HG02610 (cell line): ENCODE data around the gene MAGEL2.
A peak's percentile ranks its signal among the peaks of the same experiment; 100 is the strongest.

ENCODE experiments used
- ATAC-seq: cut with Tn5 transposase; IDR thresholded peaks from one replicate; pipeline ENCODE4 v1.9.1; 2021; ENCODE audit warnings: mild to moderate bottlenecking, moderate library complexity; ENCODE audit not compliant: unreplicated experiment

Gene MAGEL2

DNA sequence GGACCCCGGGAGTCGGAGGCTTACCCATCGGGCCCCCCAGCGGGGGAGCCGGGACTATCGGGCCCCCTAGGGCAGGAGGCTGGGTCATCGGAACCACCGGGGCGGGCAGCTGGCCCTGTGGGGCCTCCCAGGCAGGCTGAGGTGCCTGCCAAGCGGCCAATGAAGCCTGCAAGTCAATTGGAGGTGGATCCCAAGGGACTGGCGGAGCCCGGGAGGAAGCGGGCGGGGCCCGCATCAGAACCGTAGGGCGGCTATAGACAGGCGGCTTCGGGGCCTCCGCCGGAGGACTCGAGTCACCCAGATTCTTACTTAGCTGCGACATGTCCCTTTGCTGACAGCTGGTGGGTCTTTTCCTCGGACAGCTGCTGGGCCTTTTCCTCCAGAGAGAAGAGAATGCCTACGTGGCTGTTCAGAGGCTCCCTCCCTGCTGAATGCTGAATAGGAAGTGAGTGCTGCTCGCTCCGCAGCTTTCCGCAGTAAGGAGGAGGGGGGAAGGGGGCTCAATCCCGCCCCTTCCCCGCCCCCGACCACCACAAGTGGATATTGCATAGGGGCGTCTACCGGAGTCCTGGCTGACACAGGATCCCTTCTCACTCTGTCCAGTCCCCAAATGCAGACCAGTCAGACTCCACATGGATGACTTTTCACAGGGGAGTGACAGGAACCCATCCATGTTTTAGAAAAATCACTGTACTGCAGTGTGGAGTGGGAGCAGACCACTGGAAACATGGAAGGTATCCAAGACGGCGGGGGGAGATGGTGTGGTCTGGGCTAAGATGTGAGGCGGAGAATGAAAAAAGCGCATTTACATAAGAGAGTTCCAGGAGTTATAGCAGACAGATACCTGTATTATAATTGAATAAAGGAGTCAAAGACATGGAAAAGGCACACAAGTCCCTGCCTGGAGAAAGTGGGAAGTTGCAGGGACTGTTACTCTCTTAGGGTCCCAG lies at the start of gene MAGEL2:
TSS of gene MAGEL2 (minus strand) at position 447 of the 950 bp plus-strand sequence. CDS start at position 322, 125 bp downstream.
- ATAC-seq = no peak

DNA sequence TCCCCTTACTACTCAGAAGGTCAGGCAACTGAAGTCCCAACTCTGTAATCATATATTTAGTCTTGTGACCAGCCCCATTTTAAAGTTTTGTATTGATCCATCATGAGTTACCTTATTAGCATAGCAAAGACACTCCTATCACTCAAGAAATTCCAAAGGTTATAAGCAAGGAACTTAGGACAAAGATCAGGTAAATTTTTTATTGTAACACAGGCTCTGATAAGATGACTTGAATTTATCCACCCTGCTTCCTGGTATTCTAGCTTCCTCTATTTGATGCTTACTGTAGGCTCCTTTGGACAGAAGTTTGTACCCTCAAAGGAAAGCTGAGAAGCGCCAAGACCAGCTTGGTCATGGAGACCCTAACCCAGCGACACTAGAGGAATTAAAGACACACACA lies 47.6 kb upstream of the MAGEL2 start:
- no peak for ATAC-seq

DNA sequence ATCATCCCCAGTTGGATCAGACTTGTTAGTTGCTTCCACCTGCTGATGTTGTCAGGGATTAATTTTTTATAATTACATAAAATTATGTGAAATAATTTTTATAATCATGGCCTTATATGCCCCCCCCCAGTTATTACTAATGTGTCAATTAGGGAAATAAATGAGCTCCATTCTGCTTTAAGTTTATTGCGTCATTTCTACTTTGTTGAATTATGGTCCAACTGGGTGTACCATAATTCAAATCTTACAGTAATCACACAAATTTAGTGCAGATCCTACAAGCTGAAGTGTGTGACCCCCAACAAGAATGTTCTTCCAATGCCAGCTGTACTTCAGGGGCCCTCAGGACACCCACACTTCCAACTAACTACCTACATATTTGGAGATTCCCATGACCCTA lies 46.9 kb upstream of the MAGEL2 start:
- no peak for ATAC-seq

DNA sequence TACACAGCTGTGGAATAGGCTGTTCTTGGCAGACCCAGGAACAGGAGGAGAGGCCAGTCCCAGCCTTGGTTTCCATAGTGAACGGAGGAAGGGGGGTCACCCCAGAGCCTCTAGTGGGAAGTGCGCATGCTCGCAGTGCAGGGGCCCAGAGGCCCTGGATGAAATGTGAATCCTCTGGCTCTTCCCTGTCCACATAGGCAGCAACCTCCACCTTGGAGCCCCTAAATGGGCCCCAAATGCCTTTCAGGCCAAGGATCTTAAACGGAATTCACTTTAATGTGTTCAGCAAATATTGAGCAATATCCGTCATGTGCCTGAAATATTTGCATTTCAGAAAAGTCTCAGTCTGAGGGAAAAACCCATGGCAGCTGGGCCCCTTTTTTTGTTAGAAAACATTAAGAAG lies 42.8 kb upstream of the MAGEL2 start:
- no peak for ATAC-seq

DNA sequence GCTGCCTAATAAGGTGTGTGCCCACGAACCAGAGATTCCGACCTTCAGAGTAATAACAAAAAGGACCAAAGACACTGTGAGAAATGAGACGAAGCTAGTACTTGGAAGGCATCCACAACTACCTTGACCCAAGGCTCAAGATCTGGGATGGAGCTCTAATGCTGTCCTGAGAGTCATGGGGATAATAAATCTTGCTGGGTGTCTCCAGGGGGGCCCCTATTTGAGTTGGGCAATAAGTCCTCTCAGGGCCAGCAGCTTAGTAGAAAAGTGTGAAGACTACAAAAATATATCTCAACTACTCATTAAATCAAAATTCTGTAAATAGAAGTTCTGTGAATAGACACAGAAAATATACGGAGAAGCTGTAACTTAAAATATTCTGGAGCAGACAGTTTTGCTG lies 42.3 kb upstream of the MAGEL2 start:
- no peak for ATAC-seq

DNA sequence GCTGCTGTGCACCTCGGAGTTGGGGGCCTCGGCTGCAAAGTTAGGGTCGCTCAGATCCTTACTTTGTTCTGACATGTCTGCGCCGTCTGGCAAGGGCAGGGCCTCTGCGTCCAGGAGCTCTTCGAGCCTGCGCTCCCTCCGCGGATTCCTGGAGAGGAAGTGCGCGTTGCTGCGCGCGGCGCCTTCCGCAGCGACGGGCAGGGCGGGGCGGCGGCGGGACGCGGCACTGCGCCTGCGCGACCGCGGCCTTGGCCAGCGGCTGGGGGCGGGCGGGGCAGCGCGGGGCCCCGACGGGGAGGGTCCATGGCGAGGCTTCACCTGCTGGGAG lies 39.4 kb upstream of the MAGEL2 start, which contains the start of gene NDN:
TSS of gene NDN (minus strand) at position 163 of the 328 bp plus-strand sequence. CDS start at position 75, 88 bp downstream.
- ATAC-seq = no peak

DNA sequence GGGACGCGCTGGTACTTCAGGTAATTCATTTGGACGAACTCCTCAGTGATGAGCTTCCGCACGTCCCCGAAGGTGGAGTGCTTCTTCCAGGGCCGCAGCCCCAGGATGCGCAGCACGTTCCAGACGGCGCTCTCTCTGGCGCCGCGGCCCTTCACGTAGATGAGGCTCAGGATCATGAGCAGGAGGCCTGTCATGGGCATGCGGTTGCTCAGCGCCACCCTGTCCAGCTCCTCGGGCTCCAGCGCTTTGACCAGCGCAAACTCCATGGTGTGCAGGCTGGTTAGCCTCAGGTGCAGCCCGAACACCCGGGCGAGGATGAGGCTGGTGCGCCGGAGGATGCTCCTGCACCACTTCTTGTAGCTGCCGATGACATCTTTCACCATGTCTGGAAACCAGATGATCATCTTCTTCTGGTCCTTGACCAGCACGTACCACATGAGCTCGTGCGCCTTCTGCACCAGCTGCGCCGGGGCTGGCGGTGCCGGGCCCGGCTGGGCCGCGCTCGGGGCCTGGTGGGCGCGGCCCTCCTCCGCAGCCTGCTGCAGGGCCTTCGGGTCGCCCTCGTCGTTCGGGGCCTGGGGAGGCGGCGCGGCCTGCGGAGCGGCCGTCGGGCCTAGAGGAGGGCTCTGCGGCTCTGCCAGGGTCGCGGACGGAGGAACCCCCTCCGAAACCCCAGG lies 38.9 kb upstream of the MAGEL2 start:
- no peak for ATAC-seq

DNA sequence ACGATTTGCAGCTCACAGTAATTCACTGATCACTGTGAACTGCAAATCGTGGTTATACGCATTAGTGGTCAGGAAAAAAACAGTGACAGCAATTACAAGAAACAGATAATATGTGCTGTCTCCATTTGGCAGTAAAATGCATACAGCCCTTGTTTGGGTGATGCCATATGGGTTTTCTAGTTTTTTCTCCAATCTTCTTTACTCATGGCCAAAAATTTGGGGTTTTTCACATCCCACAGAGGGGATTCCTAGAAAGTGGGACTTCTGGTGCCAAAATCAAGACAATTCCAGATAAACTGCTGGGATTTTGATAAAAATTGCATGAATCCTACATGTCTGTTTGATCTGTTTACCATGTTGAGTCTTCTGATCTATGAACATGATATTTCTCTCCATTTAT lies 23.8 kb upstream of the MAGEL2 start:
- ATAC-seq = no peak

DNA sequence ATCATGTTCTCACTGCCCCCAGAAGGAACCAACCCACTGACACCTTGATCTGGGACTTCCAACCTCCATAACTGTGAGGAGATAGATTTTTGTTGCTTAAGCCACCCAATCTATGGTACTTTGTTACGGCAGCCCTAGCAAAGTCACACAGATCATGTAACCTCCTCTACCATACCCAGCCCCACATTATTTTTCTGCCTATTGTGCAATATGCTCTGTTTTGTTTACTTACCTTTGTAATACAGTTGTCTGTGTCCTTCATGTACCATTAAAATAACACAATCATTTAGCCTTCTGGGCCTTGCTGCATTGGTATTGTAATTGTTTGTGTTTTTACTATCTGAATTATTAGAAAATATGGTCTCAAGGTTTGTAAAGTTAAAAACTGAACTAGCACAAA lies 23.3 kb upstream of the MAGEL2 start:
- ATAC-seq = no peak

DNA sequence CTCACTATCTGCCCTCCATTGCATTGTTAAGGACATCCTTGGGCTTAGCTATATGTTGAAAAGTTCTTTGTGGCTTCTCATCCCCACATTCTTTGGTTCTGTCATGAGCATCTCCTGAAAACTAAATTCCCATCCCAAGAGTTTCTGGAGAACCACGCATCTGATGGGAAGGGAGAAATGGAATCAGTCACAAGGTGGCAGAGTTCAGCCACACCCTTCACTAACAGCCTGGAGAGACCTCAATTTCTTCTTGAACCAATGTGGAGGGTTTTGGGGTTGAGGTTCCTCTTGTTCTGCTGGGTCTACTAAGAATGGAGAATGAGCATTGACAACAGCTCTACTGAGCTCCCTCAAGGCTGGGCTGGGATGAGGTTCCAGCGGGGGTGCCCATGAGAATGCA lies 15.6 kb upstream of the MAGEL2 start:
- no peak for ATAC-seq

DNA sequence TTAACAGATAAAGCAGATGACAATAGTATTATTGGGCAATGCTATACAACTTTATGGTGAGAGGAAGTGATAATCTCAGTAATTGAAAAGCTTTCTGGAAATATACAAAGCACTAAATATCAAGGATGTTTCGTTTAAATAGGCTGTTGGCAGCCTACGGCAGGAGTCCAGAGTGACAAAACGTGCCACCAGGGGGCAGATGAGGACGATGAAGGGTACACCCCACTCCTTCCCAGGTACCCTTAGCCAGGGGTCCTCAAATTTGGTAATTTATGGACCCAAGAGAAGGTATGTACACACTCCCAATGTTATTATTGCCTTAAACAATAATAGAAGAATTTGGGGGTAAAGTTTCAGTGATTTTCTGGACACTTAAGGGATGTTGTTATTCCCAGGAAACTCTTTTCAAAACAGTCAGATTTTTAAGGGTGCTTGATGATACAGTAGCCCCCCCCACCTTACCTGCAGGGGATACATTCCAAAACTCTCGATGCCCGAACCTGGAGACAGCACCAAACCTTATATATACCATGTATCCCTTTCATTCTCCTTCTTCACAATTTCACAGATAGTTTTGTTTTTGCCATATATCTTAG lies 1.4 kb upstream of the MAGEL2 start:
- ATAC-seq = no peak

DNA sequence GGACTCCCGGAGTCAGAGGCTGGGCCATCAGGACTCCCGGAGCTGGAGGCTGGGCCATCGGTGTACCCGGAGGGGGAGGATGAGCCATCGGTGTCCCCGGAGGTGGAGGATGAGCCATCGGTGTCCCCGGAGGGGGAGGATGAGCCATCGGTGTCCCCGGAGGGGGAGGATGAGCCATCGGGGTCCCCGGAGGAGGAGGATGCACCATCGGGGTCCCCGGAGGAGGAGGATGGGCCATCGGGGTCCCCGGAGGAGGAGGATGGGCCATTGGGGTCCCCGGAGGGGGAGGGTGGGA lies 719 bp downstream of the MAGEL2 start:
- no peak for ATAC-seq

DNA sequence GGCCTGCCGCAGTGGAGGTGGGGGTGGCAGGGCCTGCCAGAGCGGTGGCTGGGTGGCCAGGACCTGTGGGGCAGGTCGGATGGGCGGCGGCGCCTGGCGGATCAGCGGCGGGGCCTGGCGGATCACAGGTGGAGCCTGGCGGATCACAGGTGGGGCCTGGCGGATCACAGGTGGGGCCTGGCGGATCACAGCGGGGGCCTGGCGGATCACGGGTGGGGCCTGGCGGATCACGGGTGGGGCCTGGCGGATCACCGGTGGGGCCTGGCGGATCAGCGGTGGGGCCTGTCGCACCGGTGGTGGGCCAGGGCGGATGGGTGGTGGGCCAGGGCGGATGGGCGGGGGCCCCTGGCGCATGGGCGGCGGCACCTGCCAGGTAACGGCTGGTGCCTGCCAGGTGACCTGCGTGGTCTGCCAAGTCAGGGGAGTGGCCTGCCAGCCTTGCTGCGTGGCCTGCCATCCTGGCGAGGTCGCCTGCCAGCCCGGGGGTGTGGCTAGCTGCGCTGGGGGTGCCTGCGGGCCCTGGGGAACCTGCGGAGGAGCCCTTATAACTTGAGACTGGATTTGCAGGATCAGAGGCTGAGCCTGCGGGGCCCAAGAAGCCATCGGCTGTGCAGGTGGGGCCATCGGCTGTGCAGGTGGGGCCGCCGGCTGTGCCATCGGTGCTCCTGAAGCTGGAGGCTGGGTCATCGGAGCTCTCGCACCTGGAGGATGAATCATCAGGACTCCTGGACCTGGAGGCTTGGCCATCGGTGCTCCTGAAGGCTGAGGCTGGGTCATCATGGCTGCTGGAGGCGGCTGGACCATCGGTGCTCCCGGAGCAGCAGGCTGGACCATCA lies 1.3 kb downstream of the MAGEL2 start:
- ATAC-seq = no peak

DNA sequence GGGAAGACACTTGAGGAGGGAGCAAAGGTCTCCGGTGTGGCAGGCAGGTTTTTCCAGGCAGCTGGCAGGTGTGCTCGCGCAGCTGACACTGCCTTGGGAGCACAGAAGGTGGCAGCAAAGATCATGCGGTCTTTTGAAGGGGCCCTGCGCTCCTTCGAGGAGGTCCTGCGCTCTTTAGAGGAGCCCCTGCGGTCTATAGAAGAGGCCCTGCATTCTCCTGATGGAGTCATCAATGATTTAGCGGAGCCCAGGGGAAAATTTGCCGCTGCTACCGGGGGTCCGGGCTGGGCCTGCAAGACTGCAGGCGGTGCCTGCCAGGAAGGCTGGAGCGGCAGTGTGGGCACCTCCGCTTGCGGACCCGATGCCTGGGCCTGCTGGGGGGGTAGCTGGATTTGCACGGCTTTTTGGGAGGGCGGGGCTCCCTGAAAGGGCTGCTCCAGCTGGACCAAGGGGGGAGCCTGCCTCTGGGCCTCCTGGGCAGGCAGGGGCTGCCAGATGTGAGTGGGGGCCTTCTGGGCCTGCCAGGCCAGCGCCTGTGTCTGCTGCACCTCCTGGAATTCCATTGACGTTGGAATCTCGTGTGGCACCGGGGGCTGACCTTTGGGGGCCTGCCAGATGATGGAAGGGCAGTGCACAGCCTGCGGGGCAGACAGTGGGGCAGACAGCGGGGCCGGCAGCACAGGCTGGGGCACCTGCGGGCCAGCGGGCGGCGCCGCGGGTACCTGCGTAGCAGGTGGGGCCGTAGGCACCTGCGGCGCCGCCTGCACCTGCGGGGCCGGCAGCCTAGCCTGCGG lies 2.1 kb downstream of the MAGEL2 start:
- ATAC-seq = no peak

DNA sequence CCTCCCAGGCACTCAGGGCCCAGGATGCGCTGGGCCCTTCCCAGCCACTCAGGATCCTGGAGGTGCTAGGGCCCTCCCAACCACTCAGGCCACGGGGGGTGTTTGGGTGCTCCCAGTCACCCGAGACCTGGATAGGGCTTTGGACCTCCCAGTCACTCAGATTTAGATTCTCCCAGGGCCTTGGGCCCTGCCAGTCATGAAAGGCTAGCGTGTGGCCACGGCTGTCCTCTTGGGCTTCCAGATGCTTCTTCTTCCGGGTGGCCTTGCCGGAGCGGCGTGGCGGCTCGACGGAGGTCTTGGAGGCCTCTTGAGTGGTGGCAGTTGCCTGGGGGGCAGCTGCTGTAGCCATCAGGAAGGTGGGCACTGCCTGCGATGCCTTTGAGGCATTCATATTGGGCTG lies 2.8 kb downstream of the MAGEL2 start:
- no peak for ATAC-seq

DNA sequence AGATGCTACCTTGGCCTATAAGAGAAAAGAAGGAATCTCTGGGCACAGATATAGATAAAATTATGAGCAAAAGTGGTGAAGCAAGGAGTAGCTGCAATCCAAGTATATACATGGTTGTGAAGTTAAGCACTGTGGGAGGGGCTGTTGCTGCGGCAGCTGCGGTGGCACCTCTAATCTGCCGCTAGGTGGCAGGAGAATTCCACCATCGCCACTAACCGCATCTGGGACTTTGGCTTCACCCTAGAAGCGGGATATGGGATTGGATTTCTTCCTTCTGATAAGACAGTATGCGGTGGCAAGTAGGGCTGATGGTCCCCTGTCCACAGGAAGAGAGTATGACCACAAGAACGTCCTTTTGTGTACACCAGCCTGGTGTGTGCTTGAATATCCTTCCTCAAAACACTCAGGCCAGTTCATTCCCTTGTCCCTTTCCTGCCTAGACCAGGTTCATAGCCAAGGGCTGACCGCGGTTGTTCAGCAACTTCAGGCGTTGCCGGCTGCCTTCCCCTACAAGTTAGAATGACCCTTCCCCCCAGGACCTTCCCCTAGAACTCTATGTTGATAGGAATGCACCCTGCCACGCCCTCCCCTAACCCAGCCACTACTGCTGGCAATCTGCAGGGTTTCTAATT lies 5.1 kb downstream of the MAGEL2 start:
- peak; percentile 72 for ATAC-seq

DNA sequence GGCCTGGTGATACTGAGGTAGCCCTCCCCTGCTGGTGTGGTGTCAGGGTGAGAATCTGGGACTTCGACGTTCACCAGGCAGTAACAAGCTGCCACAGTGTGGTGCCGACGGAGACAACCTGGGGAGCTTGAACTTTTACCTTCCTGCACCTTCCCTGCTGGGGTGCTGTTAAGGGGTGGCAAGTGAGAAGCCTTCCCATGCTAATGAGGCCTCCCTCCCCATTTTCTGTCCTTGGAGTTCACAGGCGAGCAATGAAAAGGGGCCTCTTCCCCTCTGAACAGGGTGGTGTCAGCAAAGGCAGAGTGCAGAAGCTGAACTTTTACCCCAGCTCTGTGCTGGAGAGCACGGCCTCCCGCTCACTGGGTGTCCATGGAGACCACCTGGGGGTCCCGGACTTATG lies 13.5 kb downstream of the MAGEL2 start:
- ATAC-seq = no peak

DNA sequence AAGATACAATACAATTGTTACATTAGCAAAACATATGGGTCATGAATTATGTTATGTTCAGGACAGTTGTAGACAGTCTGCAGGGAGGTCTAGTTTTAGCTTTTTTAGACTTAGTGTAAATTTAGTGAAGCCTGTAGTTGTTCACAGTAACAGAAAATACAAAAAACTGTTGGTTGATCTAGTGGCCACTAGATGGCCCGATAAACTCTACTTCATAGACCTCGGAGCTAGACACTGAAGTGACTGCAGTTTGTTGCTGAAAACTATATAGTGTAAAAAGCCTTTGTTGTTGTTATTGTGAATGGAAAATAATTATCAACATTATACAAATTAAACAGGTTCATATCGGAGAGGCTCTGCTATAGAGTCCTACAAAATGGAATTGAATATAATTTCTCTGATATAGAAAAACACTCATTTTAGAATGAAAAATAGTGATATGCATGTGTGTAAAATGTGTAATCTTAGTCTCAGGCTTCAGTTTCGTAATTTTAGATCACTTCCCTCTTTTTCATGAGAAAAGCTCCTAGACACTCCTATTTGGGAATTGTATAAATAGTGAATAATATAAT lies 18.3 kb downstream of the MAGEL2 start:
- ATAC-seq = no peak

DNA sequence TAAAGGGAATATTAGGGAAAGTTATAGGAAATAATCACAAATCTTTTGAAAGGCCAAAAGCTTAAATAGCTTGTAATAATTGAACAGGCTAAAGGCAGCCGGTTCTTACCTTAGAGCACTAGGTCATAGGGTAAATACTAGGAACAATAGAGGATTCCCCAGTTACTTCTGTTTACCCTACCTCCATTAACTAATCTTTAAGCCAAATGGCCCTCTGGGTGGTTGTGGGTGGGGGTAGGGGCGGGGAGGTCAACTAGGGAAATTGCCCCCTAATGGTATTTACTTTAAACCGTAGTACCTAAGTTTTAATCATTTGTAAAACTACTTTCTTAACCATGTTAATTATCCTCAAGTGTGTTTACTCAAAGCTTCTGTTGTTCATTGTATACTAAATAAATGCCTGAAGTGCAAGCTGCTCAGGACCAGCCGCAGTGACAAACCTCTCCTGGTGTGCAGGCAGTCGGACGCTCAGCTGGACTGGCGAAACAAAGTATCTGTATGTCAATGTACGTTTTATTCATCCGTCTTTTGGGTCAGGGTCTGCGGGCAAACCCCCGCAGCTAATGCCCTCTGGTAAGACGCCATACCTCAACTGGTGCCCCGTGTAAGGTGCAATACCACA lies 18.9 kb downstream of the MAGEL2 start:
- ATAC-seq = no peak
